ENCODE results near the gene SMIM33. TPM values are rescaled to one million over a fixed set of nuclear protein-coding genes. Genes with fewer than 3 reads are reported as not detected.

The SMIM33 gene
- polyA plus RNA-seq, 1 of the 3 experiments (the other 2 are of a cell fraction) = not detected

DNA sequence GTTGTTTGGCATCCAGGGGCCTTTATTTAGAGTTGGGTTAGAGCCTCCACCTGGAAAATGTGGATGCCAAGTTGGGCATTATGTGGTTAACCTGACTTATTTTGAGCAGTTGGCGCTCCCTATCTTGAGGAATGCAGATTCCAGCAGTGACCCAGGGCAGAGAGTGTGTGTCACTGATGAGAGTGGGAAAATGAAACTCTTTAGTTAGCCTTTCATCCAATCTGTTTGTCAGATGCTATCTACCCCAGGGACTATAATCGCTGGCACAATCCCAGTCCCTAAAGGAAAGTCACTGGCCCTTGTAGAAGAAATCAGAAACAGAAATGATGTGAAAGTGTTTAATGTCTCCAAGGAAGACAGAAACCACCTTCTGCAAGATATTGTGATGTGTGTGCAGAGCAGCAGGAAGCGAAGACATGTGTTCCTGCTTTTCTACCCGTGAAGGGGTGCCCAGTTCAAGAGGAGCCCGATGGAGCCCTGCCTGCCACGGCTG lies 21.9 kb downstream of the SMIM33 start (continued):
- TF ChIP-seq, protein P1, sequence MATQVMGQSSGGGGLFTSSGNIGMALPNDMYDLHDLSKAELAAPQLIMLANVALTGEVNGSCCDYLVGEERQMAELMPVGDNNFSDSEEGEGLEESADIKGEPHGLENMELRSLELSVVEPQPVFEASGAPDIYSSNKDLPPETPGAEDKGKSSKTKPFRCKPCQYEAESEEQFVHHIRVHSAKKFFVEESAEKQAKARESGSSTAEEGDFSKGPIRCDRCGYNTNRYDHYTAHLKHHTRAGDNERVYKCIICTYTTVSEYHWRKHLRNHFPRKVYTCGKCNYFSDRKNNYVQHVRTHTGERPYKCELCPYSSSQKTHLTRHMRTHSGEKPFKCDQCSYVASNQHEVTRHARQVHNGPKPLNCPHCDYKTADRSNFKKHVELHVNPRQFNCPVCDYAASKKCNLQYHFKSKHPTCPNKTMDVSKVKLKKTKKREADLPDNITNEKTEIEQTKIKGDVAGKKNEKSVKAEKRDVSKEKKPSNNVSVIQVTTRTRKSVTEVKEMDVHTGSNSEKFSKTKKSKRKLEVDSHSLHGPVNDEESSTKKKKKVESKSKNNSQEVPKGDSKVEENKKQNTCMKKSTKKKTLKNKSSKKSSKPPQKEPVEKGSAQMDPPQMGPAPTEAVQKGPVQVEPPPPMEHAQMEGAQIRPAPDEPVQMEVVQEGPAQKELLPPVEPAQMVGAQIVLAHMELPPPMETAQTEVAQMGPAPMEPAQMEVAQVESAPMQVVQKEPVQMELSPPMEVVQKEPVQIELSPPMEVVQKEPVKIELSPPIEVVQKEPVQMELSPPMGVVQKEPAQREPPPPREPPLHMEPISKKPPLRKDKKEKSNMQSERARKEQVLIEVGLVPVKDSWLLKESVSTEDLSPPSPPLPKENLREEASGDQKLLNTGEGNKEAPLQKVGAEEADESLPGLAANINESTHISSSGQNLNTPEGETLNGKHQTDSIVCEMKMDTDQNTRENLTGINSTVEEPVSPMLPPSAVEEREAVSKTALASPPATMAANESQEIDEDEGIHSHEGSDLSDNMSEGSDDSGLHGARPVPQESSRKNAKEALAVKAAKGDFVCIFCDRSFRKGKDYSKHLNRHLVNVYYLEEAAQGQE (IDR thresholded peaks at IDR 0.05; ENCODE audit: low read depth, low read length) = 0 out of 2 replicates have a peak, but pooled peaks have one; percentile 12
- TF ChIP-seq, protein P2, sequence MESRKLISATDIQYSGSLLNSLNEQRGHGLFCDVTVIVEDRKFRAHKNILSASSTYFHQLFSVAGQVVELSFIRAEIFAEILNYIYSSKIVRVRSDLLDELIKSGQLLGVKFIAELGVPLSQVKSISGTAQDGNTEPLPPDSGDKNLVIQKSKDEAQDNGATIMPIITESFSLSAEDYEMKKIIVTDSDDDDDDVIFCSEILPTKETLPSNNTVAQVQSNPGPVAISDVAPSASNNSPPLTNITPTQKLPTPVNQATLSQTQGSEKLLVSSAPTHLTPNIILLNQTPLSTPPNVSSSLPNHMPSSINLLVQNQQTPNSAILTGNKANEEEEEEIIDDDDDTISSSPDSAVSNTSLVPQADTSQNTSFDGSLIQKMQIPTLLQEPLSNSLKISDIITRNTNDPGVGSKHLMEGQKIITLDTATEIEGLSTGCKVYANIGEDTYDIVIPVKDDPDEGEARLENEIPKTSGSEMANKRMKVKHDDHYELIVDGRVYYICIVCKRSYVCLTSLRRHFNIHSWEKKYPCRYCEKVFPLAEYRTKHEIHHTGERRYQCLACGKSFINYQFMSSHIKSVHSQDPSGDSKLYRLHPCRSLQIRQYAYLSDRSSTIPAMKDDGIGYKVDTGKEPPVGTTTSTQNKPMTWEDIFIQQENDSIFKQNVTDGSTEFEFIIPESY (IDR thresholded peaks at IDR 0.05; ENCODE audit: borderline replicate concordance, low read depth) = no peak
- TF ChIP-seq, protein P3, sequence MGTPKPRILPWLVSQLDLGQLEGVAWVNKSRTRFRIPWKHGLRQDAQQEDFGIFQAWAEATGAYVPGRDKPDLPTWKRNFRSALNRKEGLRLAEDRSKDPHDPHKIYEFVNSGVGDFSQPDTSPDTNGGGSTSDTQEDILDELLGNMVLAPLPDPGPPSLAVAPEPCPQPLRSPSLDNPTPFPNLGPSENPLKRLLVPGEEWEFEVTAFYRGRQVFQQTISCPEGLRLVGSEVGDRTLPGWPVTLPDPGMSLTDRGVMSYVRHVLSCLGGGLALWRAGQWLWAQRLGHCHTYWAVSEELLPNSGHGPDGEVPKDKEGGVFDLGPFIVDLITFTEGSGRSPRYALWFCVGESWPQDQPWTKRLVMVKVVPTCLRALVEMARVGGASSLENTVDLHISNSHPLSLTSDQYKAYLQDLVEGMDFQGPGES (IDR thresholded peaks at IDR 0.05; ENCODE audit: low read depth, low read length) = no peak
- TF ChIP-seq TAF1 (IDR thresholded peaks at IDR 0.05; ENCODE audit: borderline replicate concordance, low read depth, low read length) = no peak

DNA sequence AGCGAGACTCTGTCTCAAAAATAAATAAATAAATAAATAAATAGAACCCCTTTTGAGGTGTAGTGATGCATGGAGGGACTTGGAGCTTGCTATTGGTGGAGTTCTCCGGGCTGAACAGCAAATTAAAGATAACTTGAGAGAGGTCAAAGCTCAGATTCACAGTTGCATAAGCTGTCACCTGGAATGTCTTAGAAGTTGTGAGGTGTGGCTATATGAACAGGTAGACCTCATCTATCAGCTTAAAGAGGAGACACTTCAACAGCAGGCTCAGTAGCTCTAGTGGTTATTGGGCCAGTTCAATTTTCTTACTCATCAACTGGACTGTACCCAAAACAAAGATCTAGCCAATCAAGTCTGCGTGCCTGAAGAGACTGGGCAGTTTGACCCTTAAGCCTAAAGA lies 23.5 kb downstream of the SMIM33 start:
- H3K4me3 ChIP-seq (ENCODE audit: low read depth in 2 of 2, low read length in 1 of 2) = no peak overlapping the region
- ChIA-PET CTCF (interaction anchor here (0.9 to 1.0 kb wide), 2 partner anchors 12 to 72 kb away, joined by 3 to 5 read pairs; partner anchors contain the start of gene STING1), POLR2A (no interaction called here)
- H3K9ac ChIP-seq = peak overlapping the region; percentile 1; the same call in 1 of the 2 replicates
- H3K4me2 ChIP-seq = peak overlapping the region; percentile 70
- H3K9me3 ChIP-seq = no peaks in the 10 kb centered on the region
- H2AFZ ChIP-seq (ENCODE audit: low read depth) = peak overlapping the region; percentile 54; the same call in 1 of the 2 replicates
- H3K79me2 ChIP-seq (ENCODE audit: insufficient read depth) = no peaks in the 10 kb centered on the region
- peak overlapping the region in 1 of 2 experiments; percentile 84; a peak in 3 of 4 replicates for H3K27ac ChIP-seq (ENCODE audit: low read depth in 2 of 2, low read length in 1 of 2)
- no peaks in the 10 kb centered on the region for H3K9me2 ChIP-seq
- no peak for DNase-seq
- H3K4me1 ChIP-seq (ENCODE audit: control insufficient read depth in 1 of 2, insufficient read depth in 2 of 2, low read depth in 1 of 2, low read length in 1 of 2) = peaks cover 2 to 27% of the 10 kb centered on the region in 2 experiments; a peak in 3 of 4 replicates
- no peaks in the 10 kb centered on the region for H3K27me3 ChIP-seq (ENCODE audit: insufficient read depth)
- 96% methylated on average over 2 of the region's 3 CpGs for WGBS (ENCODE audit: low lambda C conversion rate)
- no peaks in the 10 kb centered on the region for H4K20me1 ChIP-seq (ENCODE audit: insufficient read depth)
- H3F3A ChIP-seq (replicated peaks; ENCODE audit: insufficient read depth) = peaks cover 44% of the 10 kb centered on the region
- no peaks in the 10 kb centered on the region for H3K36me3 ChIP-seq (replicated peaks in 1 of 2; ENCODE audit: control insufficient read depth in 1 of 2, insufficient read depth in 2 of 2, low read length in 1 of 2)
- TF ChIP-seq, protein P4, sequence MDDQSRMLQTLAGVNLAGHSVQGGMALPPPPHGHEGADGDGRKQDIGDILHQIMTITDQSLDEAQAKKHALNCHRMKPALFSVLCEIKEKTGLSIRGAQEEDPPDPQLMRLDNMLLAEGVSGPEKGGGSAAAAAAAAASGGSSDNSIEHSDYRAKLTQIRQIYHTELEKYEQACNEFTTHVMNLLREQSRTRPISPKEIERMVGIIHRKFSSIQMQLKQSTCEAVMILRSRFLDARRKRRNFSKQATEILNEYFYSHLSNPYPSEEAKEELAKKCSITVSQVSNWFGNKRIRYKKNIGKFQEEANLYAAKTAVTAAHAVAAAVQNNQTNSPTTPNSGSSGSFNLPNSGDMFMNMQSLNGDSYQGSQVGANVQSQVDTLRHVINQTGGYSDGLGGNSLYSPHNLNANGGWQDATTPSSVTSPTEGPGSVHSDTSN (IDR thresholded peaks at IDR 0.05) = no peak
- TF ChIP-seq EZH2phosphoT487 (IDR thresholded peaks at IDR 0.05; ENCODE audit: borderline replicate concordance, low read depth) = no peak
- no peak for TF ChIP-seq TAF1 (IDR thresholded peaks at IDR 0.05; ENCODE audit: borderline replicate concordance, low read depth, low read length)
- TF ChIP-seq, protein P5, sequence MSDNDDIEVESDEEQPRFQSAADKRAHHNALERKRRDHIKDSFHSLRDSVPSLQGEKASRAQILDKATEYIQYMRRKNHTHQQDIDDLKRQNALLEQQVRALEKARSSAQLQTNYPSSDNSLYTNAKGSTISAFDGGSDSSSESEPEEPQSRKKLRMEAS (IDR thresholded peaks at IDR 0.05; ENCODE audit: low read depth) = no peak
